ENCODE data around the gene AGPAT1.
"Not testable (repeated sequence)": the region's sequence is repeated elsewhere in the genome, so short reads cannot be mapped to it uniquely, and the experiment has no call there.

AGPAT1 gene

GRCh38 chr6:32175711-32176475, at the start of gene AGPAT1:
Gene AGPAT1, minus strand, starts transcription at chr6:32176084. Its CDS starts 4,588 bp downstream, at chr6:32171496.
- peak; percentile 95 for DNase-seq (ENCODE audit: low read depth)

GRCh38 chr6:32224696-32225095, 48.8 kb upstream of the AGPAT1 start:
- no peak for DNase-seq (ENCODE audit: low read depth)

GRCh38 chr6:32223258-32224235, 47.7 kb upstream of the AGPAT1 start, which contains the start of gene NOTCH4:
Gene NOTCH4, minus strand, starts transcription at chr6:32224067. Its CDS starts 139 bp downstream, at chr6:32223928.
- no peak for DNase-seq (ENCODE audit: low read depth)

GRCh38 chr6:32222333-32223230, 46.7 kb upstream of the AGPAT1 start:
- DNase-seq (ENCODE audit: low read depth), result no peak

GRCh38 chr6:32220021-32220420, 44.1 kb upstream of the AGPAT1 start:
- no peak for DNase-seq (ENCODE audit: low read depth)

GRCh38 chr6:32218167-32218566, 42.3 kb upstream of the AGPAT1 start:
- no peak for DNase-seq (ENCODE audit: low read depth)

GRCh38 chr6:32216998-32217397, 41.1 kb upstream of the AGPAT1 start:
- DNase-seq (ENCODE audit: low read depth), result no peak

- no peak for DNase-seq (ENCODE audit: low read depth)
Measured at GRCh38 chr6:32216285-32216684, 40.4 kb upstream of the AGPAT1 start.

- DNase-seq (ENCODE audit: low read depth), result no peak
Measured at GRCh38 chr6:32215617-32216016, 39.7 kb upstream of the AGPAT1 start.

- DNase-seq (ENCODE audit: low read depth), result no peak
Measured at GRCh38 chr6:32214126-32214525, 38.2 kb upstream of the AGPAT1 start.

- no peak for DNase-seq (ENCODE audit: low read depth)
Measured at GRCh38 chr6:32213649-32214048, 37.8 kb upstream of the AGPAT1 start.

GRCh38 chr6:32212076-32212760, 36.3 kb upstream of the AGPAT1 start:
- DNase-seq (ENCODE audit: low read depth), result no peak

- DNase-seq (ENCODE audit: low read depth), result not testable (repeated sequence)
Measured at GRCh38 chr6:32211432-32211831, 35.5 kb upstream of the AGPAT1 start.

- DNase-seq (ENCODE audit: low read depth), result no peak
Measured at GRCh38 chr6:32210191-32210601, 34.3 kb upstream of the AGPAT1 start.

GRCh38 chr6:32208996-32209395, 33.1 kb upstream of the AGPAT1 start:
- no peak for DNase-seq (ENCODE audit: low read depth)

GRCh38 chr6:32204268-32204715, 28.4 kb upstream of the AGPAT1 start:
- no peak for DNase-seq (ENCODE audit: low read depth)

GRCh38 chr6:32203426-32204267, 27.8 kb upstream of the AGPAT1 start:
- DNase-seq (ENCODE audit: low read depth), result no peak

- DNase-seq (ENCODE audit: low read depth), result no peak
Measured at GRCh38 chr6:32202186-32202585, 26.3 kb upstream of the AGPAT1 start.

GRCh38 chr6:32200711-32201475, 25.0 kb upstream of the AGPAT1 start:
- DNase-seq (ENCODE audit: low read depth), result no peak

Data from stimulated activated CD8-positive, alpha-beta memory T cell treated with anti-CD3 and anti-CD28 coated beads, Interleukin-4, amount 100 ng/mL, for 24 hours (primary cell).